ENCODE measurements around the gene EPB41L3. TPM values are rescaled to one million over a fixed set of nuclear protein-coding genes. Genes with fewer than 3 reads are reported as not detected.
A peak's percentile ranks its signal among the peaks of the same experiment; 100 is the strongest.

The EPB41L3 gene
- total RNA-seq, 2 experiments from 2014 or later, result 0.73 to 0.86 TPM

DNA sequence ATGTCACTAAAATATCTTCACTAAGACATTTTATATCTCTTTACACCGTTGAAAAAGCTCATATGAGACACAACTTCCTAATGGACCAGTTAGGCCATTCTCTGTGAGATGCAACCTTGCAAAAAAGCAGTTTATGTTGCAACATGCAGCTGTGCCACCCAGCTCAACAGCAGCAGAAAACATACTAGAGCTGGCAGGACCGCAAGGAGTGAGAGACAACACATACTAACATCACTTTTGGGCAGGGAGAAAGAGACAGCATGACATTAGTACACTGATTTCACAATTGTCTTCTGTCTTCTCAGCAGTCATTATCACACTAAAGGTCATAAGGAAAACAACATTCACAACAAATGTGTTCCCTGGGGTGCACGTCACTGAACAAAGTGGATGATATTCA, 122.9 kb downstream of the EPB41L3 start:
- no peak for DNase-seq
- ChIA-PET POLR2A (no interaction called here), CTCF (interaction anchor here (1.2 kb wide), 1 partner anchor 90 kb away, joined by 3 read pairs; no protein-coding TSS in a partner anchor)
- Mint-ChIP-seq H3K27ac (no peak overlapping the region), H3K4me1 (no peaks in the 10 kb centered on the region), H3K9me3 (no peaks in the 10 kb centered on the region), H3K36me3 (ENCODE audit: low read depth) (no peaks in the 10 kb centered on the region), H3K27me3 (peaks cover 6% of the 10 kb centered on the region), H3K4me3 (no peak overlapping the region)

DNA sequence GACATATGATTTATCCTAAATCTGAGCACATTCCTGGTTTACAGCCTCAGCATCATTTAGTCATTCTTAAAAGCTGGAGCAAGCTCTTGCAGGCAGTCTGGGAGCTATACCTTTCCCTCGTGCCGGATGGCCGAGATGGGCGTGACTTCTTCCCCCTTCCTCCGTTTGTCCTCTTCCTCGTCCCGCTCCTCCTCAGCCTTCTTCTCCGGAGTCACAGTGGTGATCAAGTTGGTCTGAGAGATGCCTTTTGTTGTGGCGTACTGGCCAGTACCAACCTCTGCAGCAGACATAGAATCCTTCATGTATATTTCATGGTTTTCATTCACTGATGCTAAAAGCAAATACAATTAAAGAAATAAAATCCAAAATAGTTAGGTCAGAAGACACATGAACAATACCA, 124.2 kb downstream of the EPB41L3 start:
- H3K27me3 Mint-ChIP-seq, result peaks cover 6% of the 10 kb centered on the region
- no peaks in the 10 kb centered on the region for H3K36me3 Mint-ChIP-seq (ENCODE audit: low read depth)
- no peak overlapping the region for H3K4me3 Mint-ChIP-seq
- no peak overlapping the region for H3K27ac Mint-ChIP-seq
- no peaks in the 10 kb centered on the region for H3K4me1 Mint-ChIP-seq
- CTCF ChIA-PET, result no interaction called here
- POLR2A ChIA-PET, result no interaction called here
- no peaks in the 10 kb centered on the region for H3K9me3 Mint-ChIP-seq
- DNase-seq, result no peak

DNA sequence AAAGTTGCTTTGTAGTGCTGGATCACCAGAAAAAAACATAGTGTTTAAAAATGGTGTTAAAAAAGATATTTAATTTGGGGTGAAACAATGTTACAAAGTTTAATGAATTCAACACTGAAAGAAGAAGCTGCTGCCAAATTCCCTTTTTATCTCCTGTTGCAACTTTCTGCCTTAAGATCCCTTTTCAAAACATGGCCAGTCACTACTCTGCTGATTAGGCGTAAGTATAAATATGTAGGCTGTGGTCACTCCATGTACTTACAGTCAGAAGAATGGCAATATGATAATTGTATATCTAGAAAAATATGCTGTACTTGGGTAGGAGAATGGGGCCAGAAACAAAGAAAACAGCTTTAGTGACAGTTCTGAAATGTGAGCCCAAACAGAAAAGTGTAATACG, 124.8 kb downstream of the EPB41L3 start:
- H3K9me3 Mint-ChIP-seq, result no peaks in the 10 kb centered on the region
- ChIA-PET POLR2A (no interaction called here), CTCF (no interaction called here)
- no peak overlapping the region for H3K27ac Mint-ChIP-seq
- no peak overlapping the region for H3K4me3 Mint-ChIP-seq
- DNase-seq, result no peak
- no peaks in the 10 kb centered on the region for H3K4me1 Mint-ChIP-seq
- H3K27me3 Mint-ChIP-seq, result peaks cover 6% of the 10 kb centered on the region
- H3K36me3 Mint-ChIP-seq (ENCODE audit: low read depth), result no peaks in the 10 kb centered on the region

DNA sequence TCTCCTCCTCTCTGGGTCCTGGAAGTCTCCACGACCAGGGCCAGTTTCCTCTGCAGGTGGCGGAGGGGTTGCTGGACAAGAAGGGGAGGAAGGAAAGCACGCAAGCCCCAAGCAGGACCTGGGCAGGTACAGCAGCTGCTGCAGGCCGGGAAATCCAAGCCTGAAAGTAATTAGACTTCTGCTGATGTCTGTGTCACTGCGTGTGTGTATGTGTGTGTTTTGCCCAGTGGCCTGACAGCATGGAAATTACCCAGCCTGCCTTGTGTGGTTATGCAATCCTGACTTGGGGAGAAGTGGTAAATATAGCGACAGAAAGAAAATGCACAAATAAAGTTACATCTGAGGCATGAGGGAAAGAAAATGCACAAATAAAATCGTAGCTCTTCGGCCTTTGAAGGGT, 126.5 kb downstream of the EPB41L3 start:
- H3K9me3 Mint-ChIP-seq, result no peaks in the 10 kb centered on the region
- POLR2A ChIA-PET, result no interaction called here
- no peak overlapping the region for H3K27ac Mint-ChIP-seq
- H3K27me3 Mint-ChIP-seq, result peaks cover 3% of the 10 kb centered on the region
- H3K4me1 Mint-ChIP-seq, result no peaks in the 10 kb centered on the region
- H3K4me3 Mint-ChIP-seq, result no peak overlapping the region
- DNase-seq, result no peak
- no peaks in the 10 kb centered on the region for H3K36me3 Mint-ChIP-seq (ENCODE audit: low read depth)
- CTCF ChIA-PET, result no interaction called here

DNA sequence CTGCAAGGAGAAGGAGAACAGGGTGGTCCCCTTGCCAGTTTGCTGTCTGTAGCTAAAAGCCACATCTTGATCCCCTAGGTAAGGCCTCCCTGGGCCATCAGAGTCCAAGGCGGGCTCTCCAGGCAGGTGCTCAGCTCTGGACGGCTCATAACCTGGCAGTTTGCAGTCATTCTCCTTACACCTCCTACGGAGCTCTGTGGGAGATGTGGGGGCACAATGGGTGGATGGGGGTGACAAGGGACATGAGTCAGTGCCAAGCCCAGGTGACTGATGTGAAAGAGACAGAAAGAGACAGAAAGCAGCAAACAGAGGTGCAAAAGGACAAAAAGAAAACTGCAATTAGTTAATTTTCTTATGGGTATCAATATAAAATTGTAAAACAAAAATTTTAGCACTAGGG, 127.7 kb downstream of the EPB41L3 start:
- Mint-ChIP-seq H3K27ac (no peak overlapping the region), H3K9me3 (no peaks in the 10 kb centered on the region), H3K4me1 (no peaks in the 10 kb centered on the region), H3K36me3 (ENCODE audit: low read depth) (no peaks in the 10 kb centered on the region), H3K4me3 (no peak overlapping the region), H3K27me3 (peaks cover 2% of the 10 kb centered on the region)
- POLR2A ChIA-PET, result no interaction called here
- DNase-seq, result no peak
- CTCF ChIA-PET, result no interaction called here

DNA sequence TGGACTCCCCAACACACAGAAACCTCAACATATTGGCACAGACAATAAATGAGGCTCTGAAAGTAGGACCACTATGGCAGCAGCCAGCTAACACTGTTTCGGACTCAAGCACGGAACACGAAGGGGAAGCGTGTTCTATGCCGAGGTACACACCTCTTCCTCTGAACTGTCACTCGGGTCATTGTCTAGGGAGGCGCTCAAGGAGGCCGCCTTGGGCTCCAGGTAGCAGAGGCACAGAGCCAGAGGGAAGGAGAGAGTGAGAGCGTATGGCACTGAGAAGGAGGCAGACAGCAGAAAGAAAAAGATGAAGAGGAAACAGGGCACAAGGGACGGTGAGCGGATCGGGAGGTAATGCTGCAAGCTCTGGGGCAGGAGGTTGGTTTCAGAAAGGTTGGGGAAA, 128.1 kb downstream of the EPB41L3 start:
- no peaks in the 10 kb centered on the region for H3K36me3 Mint-ChIP-seq (ENCODE audit: low read depth)
- no peak overlapping the region for H3K4me3 Mint-ChIP-seq
- no peaks in the 10 kb centered on the region for H3K4me1 Mint-ChIP-seq
- no peak overlapping the region for H3K27ac Mint-ChIP-seq
- ChIA-PET POLR2A (no interaction called here), CTCF (no interaction called here)
- H3K27me3 Mint-ChIP-seq, result peaks cover 1% of the 10 kb centered on the region
- H3K9me3 Mint-ChIP-seq, result no peaks in the 10 kb centered on the region
- no peak for DNase-seq

DNA sequence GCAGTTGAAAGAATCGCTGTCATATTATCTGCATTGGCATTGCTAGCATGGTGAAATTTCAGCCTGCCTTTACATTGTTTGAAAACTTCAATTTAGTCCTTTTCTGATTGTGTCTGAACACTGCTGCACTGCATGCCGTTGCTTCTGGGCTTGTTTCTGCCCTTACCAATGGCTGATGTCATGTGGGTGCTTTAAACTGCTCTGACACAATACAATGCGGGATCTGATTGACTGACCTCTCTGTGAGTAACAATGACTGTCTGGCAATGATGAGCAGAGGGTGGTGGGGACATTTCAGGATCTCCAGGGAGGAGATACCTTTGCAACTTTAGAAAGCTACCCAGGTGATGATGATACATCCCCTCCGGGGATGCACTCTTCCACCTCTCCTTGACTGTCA, 128.8 kb downstream of the EPB41L3 start:
- H3K9me3 Mint-ChIP-seq, result no peaks in the 10 kb centered on the region
- POLR2A ChIA-PET, result no interaction called here
- no peak overlapping the region for H3K27ac Mint-ChIP-seq
- H3K27me3 Mint-ChIP-seq, result peaks cover 5% of the 10 kb centered on the region
- H3K4me1 Mint-ChIP-seq, result no peaks in the 10 kb centered on the region
- DNase-seq, result no peak
- no peak overlapping the region for H3K4me3 Mint-ChIP-seq
- H3K36me3 Mint-ChIP-seq (ENCODE audit: low read depth), result no peaks in the 10 kb centered on the region
- CTCF ChIA-PET, result no interaction called here

DNA sequence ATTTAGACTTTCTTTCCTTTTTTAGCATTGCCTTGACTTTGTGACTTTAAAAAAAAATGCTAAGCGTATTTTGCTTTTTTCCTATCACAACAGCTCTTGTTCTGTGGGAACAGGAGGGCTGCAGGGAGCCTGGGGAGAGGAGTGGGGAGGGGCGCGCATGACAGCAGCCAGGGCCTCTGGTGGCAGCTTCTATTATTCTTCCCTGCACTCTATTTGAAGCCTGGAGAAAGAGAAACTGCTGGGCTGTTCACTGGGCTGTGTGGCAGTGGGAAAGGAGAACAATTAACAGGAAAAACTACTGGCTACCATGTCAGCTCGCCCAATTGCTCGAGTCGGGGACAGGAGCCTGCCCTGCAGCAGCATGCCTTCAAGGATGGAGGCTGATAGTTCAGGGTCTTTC, 129.3 kb downstream of the EPB41L3 start:
- H3K27me3 Mint-ChIP-seq, result peaks cover 4% of the 10 kb centered on the region
- DNase-seq, result no peak
- H3K9me3 Mint-ChIP-seq, result no peaks in the 10 kb centered on the region
- CTCF ChIA-PET, result no interaction called here
- no peaks in the 10 kb centered on the region for H3K4me1 Mint-ChIP-seq
- no peak overlapping the region for H3K27ac Mint-ChIP-seq
- no peak overlapping the region for H3K4me3 Mint-ChIP-seq
- H3K36me3 Mint-ChIP-seq (ENCODE audit: low read depth), result no peaks in the 10 kb centered on the region
- POLR2A ChIA-PET, result no interaction called here

DNA sequence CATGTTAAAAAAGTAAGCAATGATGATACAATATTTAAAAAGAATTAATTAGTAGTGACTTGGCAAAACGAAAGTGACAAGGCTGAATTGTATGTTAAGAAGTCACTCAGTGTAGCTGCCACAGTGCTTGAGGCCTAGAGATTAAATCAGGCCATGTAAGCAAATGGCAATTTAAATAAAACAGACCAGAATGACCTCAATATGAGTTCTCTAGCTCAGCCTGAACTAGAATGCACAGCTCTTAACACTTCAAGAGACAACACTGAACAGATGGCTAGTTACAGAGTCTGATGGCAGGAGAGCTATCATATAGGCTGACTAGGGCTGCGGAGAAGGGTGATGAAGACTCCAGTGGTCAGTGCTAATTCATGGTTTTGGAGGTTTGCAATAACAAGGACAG, 130.3 kb downstream of the EPB41L3 start:
- CTCF ChIA-PET, result no interaction called here

DNA sequence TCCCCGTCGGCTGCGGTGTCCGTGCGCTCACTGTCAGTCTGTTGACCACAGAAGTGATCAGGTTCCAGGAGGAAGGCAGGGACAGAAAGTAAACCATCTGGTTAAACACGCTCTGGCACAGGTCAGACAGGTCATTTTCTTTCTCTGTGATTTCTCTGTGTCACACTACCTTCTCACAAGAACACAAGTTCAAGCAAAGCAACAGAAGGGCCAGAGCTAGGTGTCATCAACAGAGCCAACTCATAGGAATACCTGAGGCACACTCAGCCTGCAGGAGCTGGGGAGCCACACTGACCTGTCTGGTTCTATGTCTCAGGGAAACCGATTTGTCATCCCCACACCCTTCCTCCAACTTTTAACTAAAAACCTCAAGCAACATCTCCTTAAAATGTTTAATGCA, 133.2 kb downstream of the EPB41L3 start:
- H3K4me1 Mint-ChIP-seq, result no peaks in the 10 kb centered on the region
- peaks cover 9% of the 10 kb centered on the region for H3K27me3 Mint-ChIP-seq
- no peaks in the 10 kb centered on the region for H3K9me3 Mint-ChIP-seq
- no peak overlapping the region for H3K27ac Mint-ChIP-seq
- ChIA-PET POLR2A (no interaction called here), CTCF (no interaction called here)
- no peak overlapping the region for H3K4me3 Mint-ChIP-seq
- H3K36me3 Mint-ChIP-seq (ENCODE audit: low read depth), result no peaks in the 10 kb centered on the region
- no peak for DNase-seq

More for the DNA sequence above, 130.3 kb downstream of the EPB41L3 start:
- H3K4me3 Mint-ChIP-seq, result no peak overlapping the region
- DNase-seq, result no peak
- no peak overlapping the region for H3K27ac Mint-ChIP-seq
- H3K27me3 Mint-ChIP-seq, result peaks cover 4% of the 10 kb centered on the region
- POLR2A ChIA-PET, result interaction anchor here (0.8 kb wide), 1 partner anchor 118 kb away, joined by 4 read pairs; the partner anchor contains the start of gene ZBTB14
- H3K4me1 Mint-ChIP-seq, result no peaks in the 10 kb centered on the region
- no peaks in the 10 kb centered on the region for H3K36me3 Mint-ChIP-seq (ENCODE audit: low read depth)
- no peaks in the 10 kb centered on the region for H3K9me3 Mint-ChIP-seq

DNA sequence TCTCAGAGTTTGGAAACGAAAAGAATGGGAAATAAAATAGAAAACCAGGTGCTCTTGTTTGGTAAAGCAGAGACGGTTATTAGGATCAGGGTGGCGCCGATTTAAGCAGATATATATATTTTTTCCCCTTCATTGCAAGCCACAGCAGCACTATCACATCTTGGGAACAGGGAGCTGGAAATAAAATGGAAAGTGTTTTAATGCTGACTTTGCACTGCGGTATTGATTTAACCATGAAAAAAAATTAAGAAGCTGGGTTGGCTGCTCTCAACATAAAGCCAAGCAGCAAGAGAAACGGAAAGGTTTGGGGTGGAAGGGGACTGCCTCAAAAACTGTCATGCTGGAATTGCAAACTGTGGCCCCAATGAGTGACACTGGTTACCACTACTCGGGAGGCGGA, 145.5 kb downstream of the EPB41L3 start:
- Mint-ChIP-seq H3K27me3 (peaks cover 5% of the 10 kb centered on the region), H3K36me3 (ENCODE audit: low read depth) (no peaks in the 10 kb centered on the region), H3K27ac (no peak overlapping the region), H3K4me3 (no peak overlapping the region), H3K9me3 (no peaks in the 10 kb centered on the region), H3K4me1 (peaks cover 29% of the 10 kb centered on the region)
- CTCF ChIA-PET, result no interaction called here
- no peak for DNase-seq
- POLR2A ChIA-PET, result no interaction called here

DNA sequence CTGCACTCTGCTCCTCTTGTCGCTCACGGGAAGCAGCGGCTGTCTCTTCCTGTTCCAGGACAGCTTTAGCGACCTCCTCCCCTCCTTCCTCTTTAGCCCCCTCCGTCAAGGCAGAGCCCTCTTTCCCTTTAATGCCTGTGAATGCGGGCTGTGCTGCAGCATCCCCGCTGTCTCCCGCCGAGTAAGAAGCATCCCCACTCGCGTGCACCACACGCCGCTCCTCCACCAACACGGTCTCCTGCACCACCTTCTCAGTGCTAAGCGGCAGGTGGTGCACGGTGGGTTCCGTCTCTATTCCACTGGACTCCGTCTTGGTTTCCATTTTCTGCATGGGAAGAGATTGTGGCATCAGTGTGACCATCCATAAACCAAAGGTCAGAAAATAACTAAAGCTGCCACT, 146.7 kb downstream of the EPB41L3 start:
- peaks cover 29% of the 10 kb centered on the region for H3K4me1 Mint-ChIP-seq
- H3K9me3 Mint-ChIP-seq, result no peaks in the 10 kb centered on the region
- no peaks in the 10 kb centered on the region for H3K36me3 Mint-ChIP-seq (ENCODE audit: low read depth)
- POLR2A ChIA-PET, result no interaction called here
- no peak overlapping the region for H3K4me3 Mint-ChIP-seq
- no peak for DNase-seq
- H3K27me3 Mint-ChIP-seq, result peaks cover 5% of the 10 kb centered on the region
- no peak overlapping the region for H3K27ac Mint-ChIP-seq
- CTCF ChIA-PET, result no interaction called here

DNA sequence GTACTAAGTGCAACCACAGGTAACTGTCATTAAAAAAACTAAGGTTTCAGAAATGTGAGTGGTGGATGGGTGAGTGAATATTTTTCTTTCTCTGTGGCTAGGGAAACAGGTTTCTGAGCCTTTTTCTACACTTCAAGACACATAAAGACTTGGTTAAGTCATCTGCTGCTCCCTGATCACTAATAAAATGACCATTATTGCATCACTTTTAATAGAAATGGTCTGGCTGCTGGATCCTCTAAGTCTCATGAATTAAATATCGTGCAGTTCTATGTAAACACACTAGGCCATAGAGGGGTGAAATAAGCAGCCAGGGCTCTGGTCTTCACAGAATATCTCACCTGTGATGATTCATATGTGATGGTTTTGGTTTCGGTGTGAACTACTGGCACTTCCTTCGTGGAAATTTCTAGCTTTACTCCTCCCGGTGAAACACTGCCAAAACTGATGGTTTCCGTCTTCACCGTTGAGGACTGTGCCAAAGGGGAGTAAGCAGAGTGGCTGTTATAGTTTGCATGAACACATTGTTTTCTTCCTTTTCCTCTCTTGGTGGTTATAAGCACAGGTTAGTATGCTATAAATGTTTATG, 147.8 kb downstream of the EPB41L3 start:
- Mint-ChIP-seq H3K4me3 (peak overlapping the region; percentile 12), H3K27me3 (peaks cover 5% of the 10 kb centered on the region), H3K9me3 (no peaks in the 10 kb centered on the region), H3K27ac (peak overlapping the region; percentile 58), H3K4me1 (peaks cover 29% of the 10 kb centered on the region), H3K36me3 (ENCODE audit: low read depth) (no peaks in the 10 kb centered on the region)
- peak; percentile 19 for DNase-seq
- POLR2A ChIA-PET, result no interaction called here
- CTCF ChIA-PET, result no interaction called here

DNA sequence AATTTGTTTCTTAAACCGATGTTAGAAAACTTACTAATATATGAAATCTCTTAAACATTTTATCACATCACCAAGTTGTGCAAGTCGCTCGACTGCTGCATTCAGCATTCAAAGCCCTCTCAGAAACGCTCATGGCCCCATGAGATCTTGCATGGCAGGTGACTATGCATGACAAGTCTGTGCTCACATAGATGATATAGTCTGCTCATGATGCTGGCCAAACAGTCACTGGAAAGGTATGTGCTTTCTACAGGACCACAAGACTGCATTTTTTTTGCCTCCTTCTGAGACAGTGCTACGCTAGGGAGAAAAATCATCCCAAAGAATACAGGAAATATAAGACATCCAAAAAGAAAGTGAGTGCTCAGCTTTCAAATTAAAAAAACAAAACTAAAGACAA, 150.0 kb downstream of the EPB41L3 start:
- no peaks in the 10 kb centered on the region for H3K36me3 Mint-ChIP-seq (ENCODE audit: low read depth)
- CTCF ChIA-PET, result no interaction called here
- DNase-seq, result no peak
- H3K9me3 Mint-ChIP-seq, result no peaks in the 10 kb centered on the region
- POLR2A ChIA-PET, result no interaction called here
- no peak overlapping the region for H3K4me3 Mint-ChIP-seq
- H3K27me3 Mint-ChIP-seq, result no peaks in the 10 kb centered on the region
- H3K4me1 Mint-ChIP-seq, result peaks cover 19% of the 10 kb centered on the region
- H3K27ac Mint-ChIP-seq, result no peak overlapping the region

DNA sequence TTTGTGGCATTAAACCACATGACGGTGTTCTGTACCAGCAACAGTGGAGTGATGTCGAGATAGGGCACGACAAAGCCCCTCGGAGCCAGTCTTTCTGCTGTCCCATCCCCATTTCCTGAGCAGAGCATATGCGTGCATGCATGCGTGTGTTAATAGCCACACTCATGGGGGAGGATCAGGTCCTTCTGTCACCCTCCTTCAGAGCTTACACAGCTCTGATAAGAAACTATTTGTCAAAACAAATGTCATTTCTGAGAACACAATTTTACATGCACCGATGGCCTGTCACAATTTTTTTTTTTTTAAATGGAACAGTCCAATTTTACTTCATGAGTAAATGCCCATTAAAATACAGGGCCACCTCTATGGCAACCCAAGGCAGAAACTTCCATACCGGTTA, 152.4 kb downstream of the EPB41L3 start:
- Mint-ChIP-seq H3K4me3 (no peak overlapping the region), H3K27me3 (no peaks in the 10 kb centered on the region), H3K9me3 (no peaks in the 10 kb centered on the region), H3K27ac (no peak overlapping the region), H3K4me1 (peaks cover 17% of the 10 kb centered on the region), H3K36me3 (ENCODE audit: low read depth) (no peaks in the 10 kb centered on the region)
- ChIA-PET POLR2A (no interaction called here), CTCF (no interaction called here)
- no peak for DNase-seq
